Panc1 (cell line): ENCODE measurements around the gene ANKRD42. TPM values are rescaled to one million over a fixed set of nuclear protein-coding genes. Genes with fewer than 3 reads are reported as not detected.

Experiments used
- ATAC-seq: fragments of 200-7000 bp; cut with Tn5 transposase; 2 replicates; pipeline ENCODE4 v1.9.1; 2020; ENCODE audit warnings: mild to moderate bottlenecking, moderate library complexity
- BruUV-seq: library from RNA; stranded (reverse); fragments of 400-500 nt; replicated peaks from 2 replicates; lab custom pipeline; 2021; lab: Mats Ljungman, UMichigan
- CTCF ChIA-PET: fragments of 300-600 bp; sonication (Branson Sonifier 250); formaldehyde crosslinking; loops from one replicate; lab custom pipeline; 2022; ENCODE audit warnings: antibody characterized with exemption; lab: Charles Lee
- POLR2A ChIA-PET: fragments of 300-600 bp; sonication (Branson Sonifier 250); formaldehyde crosslinking; loops from one replicate; lab custom pipeline; 2022; ENCODE audit warnings: antibody characterized with exemption; lab: Charles Lee
- DNase-seq: peaks from one replicate; pipeline ENCODE4 v3.0.0-alpha.2; 2010; ENCODE audit warnings: low read depth, low spot score
- H3K27ac ChIP-seq: 2 replicates; pipeline ENCODE4 v1.5.1; 2011; ENCODE audit warnings: mild to moderate bottlenecking, low read length, inconsistent platforms
- H3K27me3 ChIP-seq: fragments of 200-500 bp; sonication (Bioruptor generic); 2 replicates; pipeline ENCODE4 v1.6.0; 2014; ENCODE audit warnings: low read length, inconsistent platforms; ENCODE audit not compliant: control insufficient read depth, insufficient read depth
- H3K36me3 ChIP-seq: fragments of 200-500 bp; sonication (Bioruptor generic); 2 replicates; pipeline ENCODE4 v1.5.1; 2014; ENCODE audit warnings: inconsistent platforms, mild to moderate bottlenecking, low read length, moderate library complexity; ENCODE audit not compliant: control insufficient read depth, insufficient read depth
- H3K4me1 ChIP-seq: 2 replicates; pipeline ENCODE4 v1.5.1; 2011; ENCODE audit warnings: inconsistent platforms, mild to moderate bottlenecking, low read length, moderate library complexity; ENCODE audit not compliant: control insufficient read depth, insufficient read depth
- H3K4me3 ChIP-seq, 2 experiments: 2 replicates each; pipeline ENCODE4 v1.5.1; 2011 to 2012; ENCODE audit warnings: low read depth in 2 of 2, low read length in 2 of 2, mild to moderate bottlenecking in 2 of 2, inconsistent platforms in 1 of 2, moderate library complexity in 1 of 2
- H3K9me3 ChIP-seq: fragments of 200-500 bp; sonication (Bioruptor generic); 2 replicates; pipeline ENCODE4 v1.5.1; 2014; ENCODE audit warnings: low read depth, mild to moderate bottlenecking, inconsistent platforms, low read length, moderate library complexity; ENCODE audit not compliant: control insufficient read depth, insufficient read depth
- CTCF ChIP-seq: fragments of 450-650 bp; IDR thresholded peaks from 2 replicates; pipeline ENCODE4 v1.5.1; 2017; ENCODE audit warnings: mild to moderate bottlenecking
- POLR2AphosphoS5 ChIP-seq: IDR thresholded peaks from 2 replicates; pipeline ENCODE4 v1.6.1; 2012; ENCODE audit warnings: mild to moderate bottlenecking, low read depth, low read length, moderate library complexity
- REST ChIP-seq, 2 experiments: IDR thresholded peaks; 2 replicates each; pipeline ENCODE4 v1.6.1; 2011 to 2012; ENCODE audit warnings: low read depth in 2 of 2, control low read depth in 1 of 2, low read length in 1 of 2, mild to moderate bottlenecking in 1 of 2, moderate library complexity in 1 of 2; ENCODE audit not compliant: insufficient read depth in 1 of 2
- SIN3A ChIP-seq: IDR thresholded peaks from 2 replicates; pipeline ENCODE4 v1.6.1; 2012; ENCODE audit warnings: low read depth, mild to moderate bottlenecking, low read length, moderate library complexity, borderline replicate concordance; ENCODE audit not compliant: insufficient read depth
- TCF7L2 ChIP-seq: IDR thresholded peaks from 2 replicates; pipeline ENCODE4 v1.6.1; 2011; ENCODE audit warnings: mild to moderate bottlenecking, low read depth, low read length, inconsistent platforms
- in situ Hi-C: cut with HindIII; loops from 2 replicates; pipeline ENCODE4 v1.10.0; 2016; ENCODE audit warnings: low sequenced_read_pairs, low pct_unique_long_range_greater_than_20kb
- intact Hi-C: fragments of 100-400 bp; cut with micrococcal nuclease; formaldehyde crosslinking; loops from one replicate; pipeline ENCODE4 v1.10.0; 2022; ENCODE audit not compliant: unreplicated experiment
- total RNA-seq: library from RNA; stranded (reverse); gene quantifications from one replicate; pipeline ENCODE4 v1.2.1, GENCODE V29; 2021; ENCODE audit not compliant: unreplicated experiment

ANKRD42 gene
- total RNA-seq, 1 experiment from 2014 or later, result 14.8 TPM

GRCh38 chr11:83152264-83152663, 41.2 kb upstream of the ANKRD42 start:
- in situ Hi-C loops, result no loop called here
- no peak overlapping the region for H3K27ac ChIP-seq
- ChIA-PET POLR2A (no interaction called here), CTCF (no interaction called here)
- TF ChIP-seq CTCF (no peak), SIN3A (no peak), TCF7L2 (no peak), POLR2AphosphoS5 (no peak), REST (IDR thresholded peaks at IDR 0.05; ENCODE audit: insufficient read depth in 1 of 2, low read depth in 2 of 2, low read length in 1 of 2) (no peak)
- no TSS peak for BruUV-seq
- H3K36me3 ChIP-seq, result no peaks in the 10 kb centered on the region
- intact Hi-C loops, result loop anchor here (10.0 kb wide), 1 partner anchor 247 kb away; the partner anchor contains the start of genes DDIAS and PRCP
- H3K4me1 ChIP-seq, result no peaks in the 10 kb centered on the region
- H3K9me3 ChIP-seq, result no peaks in the 10 kb centered on the region
- DNase-seq (no peak), ATAC-seq (no peak)
- H3K4me3 ChIP-seq, result no peak overlapping the region
- H3K27me3 ChIP-seq, result no peaks in the 10 kb centered on the region

GRCh38 chr11:83153764-83154163, 39.7 kb upstream of the ANKRD42 start:
- CTCF ChIA-PET, result no interaction called here
- H3K9me3 ChIP-seq, result no peaks in the 10 kb centered on the region
- H3K36me3 ChIP-seq, result peaks cover 12% of the 10 kb centered on the region
- H3K4me1 ChIP-seq, result no peaks in the 10 kb centered on the region
- BruUV-seq, result no TSS peak
- in situ Hi-C loops (no loop called here), intact Hi-C loops (loop anchor here (10.0 kb wide), 1 partner anchor 249 kb away; the partner anchor contains the start of genes DDIAS and PRCP)
- no peak for TF ChIP-seq POLR2AphosphoS5
- no peak for TF ChIP-seq CTCF
- no peak for TF ChIP-seq SIN3A
- TF ChIP-seq REST (IDR thresholded peaks at IDR 0.05; ENCODE audit: insufficient read depth in 1 of 2, low read depth in 2 of 2, low read length in 1 of 2), result no peak
- TF ChIP-seq TCF7L2, result no peak
- DNase-seq (no peak), ATAC-seq (no peak)
- no peaks in the 10 kb centered on the region for H3K27me3 ChIP-seq
- no peak overlapping the region for H3K4me3 ChIP-seq
- POLR2A ChIA-PET, result no interaction called here
- no peak overlapping the region for H3K27ac ChIP-seq
